OCI-M1 (cell line): ENCODE results near the gene DHCR7.

ENCODE experiments used
- DNase-seq: peaks from one replicate; lab custom pipeline; 2025; lab: John Stamatoyannopoulos, UW

DHCR7 gene

GRCh38 chr11:71410363-71410966 lies 37.7 kb downstream of the DHCR7 start:
- no peak for DNase-seq

- no peak for DNase-seq
Observed at GRCh38 chr11:71408826-71409225, 39.4 kb downstream of the DHCR7 start.

GRCh38 chr11:71407356-71407755 lies 40.8 kb downstream of the DHCR7 start:
- DNase-seq: no peak

GRCh38 chr11:71406681-71407080 lies 41.5 kb downstream of the DHCR7 start:
- no peak for DNase-seq

- no peak for DNase-seq
Observed at GRCh38 chr11:71404209-71404608, 44.0 kb downstream of the DHCR7 start.

- no peak for DNase-seq
Observed at GRCh38 chr11:71402878-71403277, 45.3 kb downstream of the DHCR7 start.

GRCh38 chr11:71400216-71400615 lies 48.0 kb downstream of the DHCR7 start:
- DNase-seq: no peak

GRCh38 chr11:71399341-71399740 lies 48.9 kb downstream of the DHCR7 start:
- peak; percentile 56 for DNase-seq

GRCh38 chr11:71397961-71398360 lies 50.2 kb downstream of the DHCR7 start:
- DNase-seq: no peak

GRCh38 chr11:71397331-71397860 lies 50.8 kb downstream of the DHCR7 start:
- no peak for DNase-seq

- DNase-seq: no peak
Observed at GRCh38 chr11:71396548-71397123, 51.6 kb downstream of the DHCR7 start.

GRCh38 chr11:71395774-71396173 lies 52.4 kb downstream of the DHCR7 start:
- no peak for DNase-seq

- no peak for DNase-seq
Observed at GRCh38 chr11:71395263-71395560, 53.0 kb downstream of the DHCR7 start.

GRCh38 chr11:71393283-71393682 lies 54.9 kb downstream of the DHCR7 start:
- no peak for DNase-seq

- DNase-seq: no peak
Observed at GRCh38 chr11:71391796-71392195, 56.4 kb downstream of the DHCR7 start.

GRCh38 chr11:71391352-71391751 lies 56.8 kb downstream of the DHCR7 start:
- DNase-seq: no peak

- no peak for DNase-seq
Observed at GRCh38 chr11:71388637-71389235, 59.5 kb downstream of the DHCR7 start.

- DNase-seq: no peak
Observed at GRCh38 chr11:71387784-71388636, 60.2 kb downstream of the DHCR7 start.

GRCh38 chr11:71387200-71387599 lies 61.0 kb downstream of the DHCR7 start:
- no peak for DNase-seq

- DNase-seq: no peak
Observed at GRCh38 chr11:71386202-71386601, 62.0 kb downstream of the DHCR7 start.

- DNase-seq: no peak
Observed at GRCh38 chr11:71385091-71385490, 63.1 kb downstream of the DHCR7 start.

- peak; percentile 39 for DNase-seq
Observed at GRCh38 chr11:71384561-71384960, 63.6 kb downstream of the DHCR7 start.
